Glomerular endothelial cell (primary cell): Measurements from ENCODE around the gene CCR4. TPM values are rescaled to one million over a fixed set of nuclear protein-coding genes. Genes with fewer than 3 reads are reported as not detected.
"Not testable (repeated sequence)": the region's sequence is repeated elsewhere in the genome, so short reads cannot be mapped to it uniquely, and the experiment has no call there.

ENCODE experiments used
- DNase-seq: peaks from one replicate; pipeline ENCODE4 v3.0.0-alpha.2; 2011; ENCODE audit warnings: low read depth, low spot score; ENCODE audit errors: extremely low read depth
- total RNA-seq: library from RNA; depleted of rRNA; stranded (reverse); fragments of >200 nt; gene quantifications from 2 replicates; pipeline ENCODE4 v1.2.3, GENCODE V29; 2015

CCR4 gene
- total RNA-seq, result 0.64 and 0.78 TPM in 2 replicates

DNA sequence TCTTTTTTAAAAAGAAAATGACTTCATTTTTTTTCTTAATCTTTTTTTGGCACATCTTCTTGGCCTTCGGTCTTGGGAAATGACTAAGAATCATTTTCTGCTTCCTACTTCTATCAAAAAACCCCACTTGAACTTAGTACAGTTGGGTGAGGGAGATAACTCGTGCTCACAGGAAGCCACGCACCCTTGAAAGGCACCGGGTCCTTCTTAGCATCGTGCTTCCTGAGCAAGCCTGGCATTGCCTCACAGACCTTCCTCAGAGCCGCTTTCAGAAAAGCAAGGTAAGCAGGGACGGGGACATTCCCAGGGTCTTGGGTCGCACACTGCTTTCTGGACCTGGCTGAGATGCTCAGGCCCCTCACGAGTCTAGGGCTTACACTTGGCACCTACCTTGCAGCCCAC is at the start of gene CCR4:
Gene CCR4 (plus strand): TSS at position 235 of the 402 bp plus-strand sequence. CDS start 1,779 bp downstream, outside the sequence.
- DNase-seq, result peak; percentile 16

DNA sequence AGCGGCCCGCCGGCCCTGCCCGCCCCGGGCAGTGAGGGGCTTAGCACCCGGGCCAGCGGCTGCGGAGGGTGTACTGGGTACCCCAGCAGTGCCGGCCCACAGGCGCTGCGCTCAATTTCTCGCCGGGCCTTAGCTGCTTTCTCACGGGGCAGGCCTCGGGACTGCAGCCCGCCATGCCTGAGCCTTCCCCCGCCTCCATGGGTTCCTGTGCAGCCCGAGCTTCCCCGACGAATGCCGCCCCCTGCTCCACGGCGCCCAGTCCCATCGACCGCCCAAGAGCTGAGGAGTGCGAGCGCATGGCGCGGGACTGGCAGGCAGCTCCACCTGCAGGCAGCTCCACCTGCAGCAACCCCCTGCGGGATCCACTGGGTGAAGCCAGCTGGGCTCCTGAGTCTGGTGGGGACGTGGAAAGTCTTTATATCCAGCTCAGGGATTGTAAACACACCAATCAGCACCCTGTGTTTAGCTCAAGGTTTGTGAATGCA is 48.5 kb upstream of the CCR4 start:
- not testable (repeated sequence) for DNase-seq

DNA sequence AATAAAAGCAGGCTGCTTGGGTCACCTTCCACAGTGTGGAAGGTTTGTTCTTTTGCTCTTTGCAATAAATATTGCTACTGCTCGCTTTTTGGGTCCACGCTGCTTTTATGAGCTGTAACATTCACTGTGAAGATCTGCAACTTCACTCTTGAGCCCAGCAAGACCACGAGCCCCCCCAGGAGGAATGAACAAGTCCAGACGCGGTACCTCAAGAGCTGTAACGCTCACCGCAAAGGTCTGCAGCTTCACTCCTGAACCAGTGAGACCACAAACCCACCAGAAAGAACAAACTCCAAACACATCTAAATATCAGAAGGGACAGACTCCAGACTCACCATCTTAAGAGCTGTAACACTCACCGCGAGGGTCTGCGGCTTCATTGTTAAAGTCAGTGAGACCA is 47.5 kb upstream of the CCR4 start:
- DNase-seq, result no peak

DNA sequence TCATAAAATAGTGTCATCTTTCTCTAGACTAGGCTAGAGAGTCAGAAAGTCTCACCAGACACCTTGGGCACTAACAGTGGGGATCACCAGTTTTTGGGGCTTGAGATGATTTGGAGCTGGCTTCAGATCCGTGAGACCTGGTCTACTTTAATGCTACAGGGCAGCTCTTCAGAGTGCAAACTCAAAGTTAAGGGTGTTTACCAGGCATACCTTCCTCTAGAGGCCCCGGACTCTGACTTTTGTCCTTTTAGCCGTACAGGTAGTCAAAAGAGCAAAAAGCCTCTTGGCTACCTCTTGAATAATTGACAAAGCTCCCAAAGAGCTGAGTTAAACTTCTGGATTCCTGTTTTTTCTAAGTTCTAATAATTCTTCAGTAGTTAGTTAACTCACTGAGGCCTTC is 41.4 kb upstream of the CCR4 start:
- DNase-seq, result no peak

DNA sequence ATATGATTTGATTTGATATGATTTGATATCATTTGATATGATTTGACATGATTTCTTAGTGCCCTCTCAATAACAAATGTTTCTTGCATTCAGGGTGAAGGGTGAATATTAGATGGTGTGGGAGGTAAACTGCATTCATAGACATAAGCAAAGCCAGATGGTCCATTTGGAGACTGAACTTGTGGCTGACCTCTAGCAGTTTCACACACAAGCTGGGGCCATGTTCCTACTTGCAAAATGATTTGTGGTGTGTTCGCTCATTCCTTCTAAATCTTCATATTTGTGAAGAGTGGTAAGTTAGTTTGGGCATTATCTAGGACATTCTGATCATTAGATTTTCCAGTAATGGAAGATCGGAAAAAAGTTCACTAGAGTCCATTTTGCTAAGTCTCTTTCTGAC is 40.5 kb upstream of the CCR4 start:
- no peak for DNase-seq

DNA sequence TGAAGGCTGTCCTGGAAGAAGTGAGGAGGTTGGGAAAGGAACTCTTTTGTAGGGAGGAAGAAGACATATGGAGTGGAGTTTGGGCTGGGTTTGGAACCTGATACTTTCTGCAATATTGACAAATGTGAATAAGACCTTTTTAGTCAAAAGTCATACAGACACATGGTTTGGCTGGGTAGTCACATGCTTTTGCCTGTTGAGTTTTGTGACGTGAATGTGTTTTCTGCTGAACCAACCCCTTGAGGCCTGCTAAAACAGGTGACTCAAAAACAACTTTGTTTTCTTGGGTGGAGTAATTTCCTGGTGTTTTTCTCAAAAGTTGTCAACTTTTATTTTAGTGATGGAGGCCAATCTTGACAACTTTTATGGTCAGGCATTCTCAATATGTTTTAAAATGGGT is 39.4 kb upstream of the CCR4 start:
- no peak for DNase-seq

DNA sequence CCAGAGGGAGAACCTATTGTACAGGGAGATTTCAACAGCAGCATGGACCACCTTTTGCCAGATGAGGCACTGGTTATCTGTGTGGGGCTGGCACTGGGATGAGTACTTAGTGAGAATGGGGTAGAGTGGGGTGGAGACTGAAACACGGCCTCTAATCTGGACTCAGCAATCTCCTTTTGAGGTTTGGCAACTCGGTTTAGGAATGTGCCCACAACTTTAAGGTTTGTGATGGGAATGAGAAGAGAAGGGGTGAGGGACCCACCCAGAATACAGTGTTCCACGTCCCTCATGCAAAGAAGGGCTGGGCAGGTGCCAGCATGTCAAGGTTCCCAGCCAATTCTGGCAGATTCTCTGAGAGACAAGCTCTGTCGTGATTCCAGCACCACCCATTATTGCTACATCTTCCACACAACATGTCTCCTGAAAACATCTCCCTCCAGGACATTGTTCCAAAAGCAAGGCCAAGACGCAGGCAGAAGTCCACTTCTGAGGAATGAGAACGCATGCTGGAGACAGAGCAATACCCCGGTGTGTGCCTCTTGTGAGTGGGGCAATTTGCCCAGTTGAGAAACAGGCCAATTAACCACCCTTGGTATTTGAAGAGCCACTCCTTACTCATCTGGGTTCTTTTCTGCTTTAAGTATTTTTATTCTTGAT is 37.5 kb upstream of the CCR4 start:
- DNase-seq, result no peak

DNA sequence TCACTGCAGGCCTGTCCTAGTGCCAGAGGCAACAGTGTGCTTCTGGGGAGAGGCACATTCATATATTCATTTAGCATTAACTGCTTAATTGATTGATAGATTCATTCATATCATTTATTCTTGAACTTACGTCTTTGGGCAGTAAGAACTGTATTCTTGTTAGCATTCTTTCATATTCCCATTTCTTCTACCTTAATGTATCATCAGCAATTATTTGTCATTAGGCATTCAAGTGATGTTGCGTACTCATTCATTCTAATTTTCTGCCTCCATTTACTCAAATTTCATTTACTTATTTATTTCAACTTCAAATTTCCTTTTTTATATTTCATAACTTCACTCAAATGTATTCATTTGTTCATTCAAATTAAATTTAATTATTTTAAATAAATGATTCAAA is 31.5 kb upstream of the CCR4 start:
- no peak for DNase-seq

DNA sequence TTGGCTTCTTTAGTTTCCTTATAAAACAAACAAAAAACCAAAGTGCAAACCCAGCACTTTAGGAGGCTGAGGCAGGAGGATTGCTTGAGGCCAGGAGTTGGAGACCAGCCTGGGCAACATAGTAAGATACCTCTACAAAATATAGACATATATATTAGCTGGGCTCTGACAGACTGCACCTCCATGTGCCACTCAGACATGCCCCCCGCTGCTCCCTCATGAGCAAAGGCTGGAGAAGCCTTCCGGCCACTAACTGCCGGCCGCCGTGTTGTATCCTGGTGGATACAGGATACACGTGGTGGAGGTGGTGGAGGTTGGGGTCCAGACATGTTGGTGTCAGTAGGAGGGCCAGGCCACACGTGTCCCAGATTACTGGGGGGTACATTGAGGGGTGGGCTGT is 29.4 kb upstream of the CCR4 start:
- no peak for DNase-seq

DNA sequence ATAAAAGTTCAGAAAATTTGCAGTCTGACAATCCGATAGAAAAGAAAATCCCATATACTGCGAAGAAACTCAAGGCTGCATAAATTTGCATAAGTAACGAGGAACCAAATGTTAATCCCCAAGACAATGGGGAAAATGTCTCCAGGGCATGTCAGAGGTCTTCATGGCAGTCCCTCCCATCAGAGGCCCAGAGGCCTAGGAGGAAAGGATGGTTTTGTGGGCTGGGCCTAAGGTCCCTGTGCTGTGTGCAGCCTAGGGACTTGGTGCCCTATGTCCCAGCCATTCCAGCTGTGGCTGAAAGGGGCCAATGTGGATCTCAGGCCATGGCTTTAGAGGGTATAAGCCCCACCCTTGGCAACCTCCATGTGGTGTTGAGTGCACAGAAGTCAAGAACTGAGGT is 21.3 kb upstream of the CCR4 start:
- no peak for DNase-seq

DNA sequence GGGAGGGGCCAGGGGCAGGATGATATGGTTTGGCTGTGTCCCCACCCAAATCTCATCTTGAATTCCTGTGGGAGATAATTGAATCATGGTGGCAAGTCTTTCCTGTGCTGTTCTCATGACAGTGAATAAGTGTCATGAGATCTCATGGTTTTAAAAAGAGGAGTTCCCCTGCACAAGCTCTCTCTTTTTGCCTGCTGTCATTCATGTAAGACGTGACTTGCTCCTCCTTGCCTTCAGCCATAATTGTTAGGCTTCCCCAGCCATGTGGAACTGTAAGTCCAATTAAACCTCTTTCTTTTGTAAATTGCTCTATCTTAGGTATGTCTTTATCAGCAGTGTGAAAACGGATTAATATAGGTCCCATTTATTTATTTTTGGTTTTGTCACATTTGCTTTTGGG is 20.2 kb upstream of the CCR4 start:
- not testable (repeated sequence) for DNase-seq

DNA sequence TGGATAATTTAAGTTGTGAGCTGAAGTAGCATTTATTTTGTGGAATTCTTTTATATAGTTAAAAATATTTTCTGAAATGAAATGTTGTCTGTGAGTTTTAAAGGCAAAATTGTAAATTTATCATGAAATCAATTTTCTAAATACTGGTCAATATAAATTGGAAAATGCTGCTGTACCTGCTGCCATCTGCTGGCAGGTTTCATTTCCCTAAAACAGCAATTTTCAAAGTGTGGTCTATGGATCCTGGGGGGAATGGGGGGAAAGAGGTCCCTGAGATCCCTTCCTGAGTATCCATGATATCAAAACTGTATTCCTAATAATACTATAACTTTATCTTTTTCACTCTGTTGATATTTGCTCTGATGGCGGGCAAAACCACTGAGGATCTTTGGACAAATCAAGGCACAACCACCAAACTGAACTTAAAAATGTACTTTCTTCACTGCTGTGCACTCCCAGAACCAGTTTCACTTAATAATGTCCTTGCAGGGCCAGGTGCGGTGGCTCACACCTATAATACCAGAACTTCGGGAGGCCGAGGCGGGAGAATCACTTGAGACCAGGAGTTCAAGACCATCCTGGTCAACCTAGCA is 17.2 kb upstream of the CCR4 start:
- DNase-seq, result no peak

DNA sequence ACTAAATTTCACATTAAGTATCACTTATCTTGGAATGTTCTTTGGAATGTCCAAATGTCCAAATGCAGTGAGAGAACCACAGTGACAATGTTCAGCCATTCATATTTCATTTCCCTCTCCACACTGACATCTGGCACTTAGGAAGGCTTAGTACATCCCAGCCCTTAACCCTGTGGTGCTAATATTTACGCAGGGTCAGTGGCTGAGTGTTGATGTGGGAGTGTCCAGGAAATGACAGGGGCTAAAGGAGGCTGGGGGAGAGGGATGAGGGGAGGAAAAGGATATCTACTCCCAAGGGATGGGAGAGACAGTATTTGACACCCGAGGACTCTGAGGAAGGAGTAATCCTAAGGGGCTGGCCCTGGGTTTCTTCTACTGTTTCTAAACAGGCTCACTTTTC is 14.1 kb upstream of the CCR4 start:
- DNase-seq, result no peak

DNA sequence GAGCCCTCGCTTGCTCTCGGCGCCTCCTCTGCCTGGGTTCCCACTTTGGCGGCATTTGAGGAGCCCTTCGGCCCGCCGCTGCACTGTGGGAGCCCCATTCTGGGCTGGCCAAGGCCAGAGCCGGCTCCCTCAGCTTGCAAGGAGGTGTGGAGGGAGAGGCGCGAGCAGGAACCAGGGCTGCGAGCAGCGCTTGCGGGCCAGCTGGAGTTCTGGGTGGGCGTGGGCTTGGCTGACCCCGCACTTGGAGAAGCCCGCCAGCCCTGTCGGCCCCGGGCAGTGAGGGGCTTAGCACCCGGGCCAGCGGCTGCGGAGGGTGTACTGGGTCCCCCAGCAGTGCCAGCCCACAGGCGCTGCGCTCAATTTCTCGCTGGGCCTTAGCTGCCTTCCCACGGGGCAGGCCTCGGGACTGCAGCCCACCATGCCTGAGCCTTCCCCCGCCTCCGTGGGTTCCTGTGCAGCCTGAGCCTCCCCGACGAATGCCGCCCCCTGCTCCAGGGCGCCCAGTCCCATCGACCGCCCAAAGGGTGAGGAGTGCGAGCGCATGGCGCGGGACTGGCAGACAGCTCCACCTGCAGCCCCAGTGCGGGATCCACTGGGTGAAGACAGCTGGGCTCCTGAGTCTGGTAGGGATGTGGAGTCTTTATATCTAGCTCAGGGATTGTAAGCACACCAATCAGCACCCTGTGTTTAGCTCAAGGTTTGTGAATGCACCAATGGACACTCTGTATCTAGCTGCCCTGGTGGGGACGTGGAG is 11.7 kb upstream of the CCR4 start:
- not testable (repeated sequence) for DNase-seq

DNA sequence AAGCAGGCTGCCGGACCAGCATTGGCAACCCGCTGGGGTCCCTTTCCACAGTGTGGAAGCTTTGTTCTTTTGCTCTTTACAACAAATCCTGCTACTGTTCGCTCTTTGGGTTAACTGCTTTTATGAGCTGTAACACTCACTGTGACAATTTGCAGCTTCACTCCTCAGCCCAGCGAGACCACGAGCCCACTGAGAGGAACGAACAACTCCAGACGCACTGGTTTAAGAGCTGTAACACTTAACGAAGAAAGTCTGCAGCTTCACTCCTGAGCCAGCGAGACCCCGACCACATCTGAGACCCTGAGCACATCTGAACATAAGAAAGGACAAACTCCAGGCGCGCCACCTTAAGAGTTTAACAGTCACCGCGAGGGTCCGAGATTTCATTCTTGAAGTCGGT is 10.7 kb upstream of the CCR4 start:
- no peak for DNase-seq

DNA sequence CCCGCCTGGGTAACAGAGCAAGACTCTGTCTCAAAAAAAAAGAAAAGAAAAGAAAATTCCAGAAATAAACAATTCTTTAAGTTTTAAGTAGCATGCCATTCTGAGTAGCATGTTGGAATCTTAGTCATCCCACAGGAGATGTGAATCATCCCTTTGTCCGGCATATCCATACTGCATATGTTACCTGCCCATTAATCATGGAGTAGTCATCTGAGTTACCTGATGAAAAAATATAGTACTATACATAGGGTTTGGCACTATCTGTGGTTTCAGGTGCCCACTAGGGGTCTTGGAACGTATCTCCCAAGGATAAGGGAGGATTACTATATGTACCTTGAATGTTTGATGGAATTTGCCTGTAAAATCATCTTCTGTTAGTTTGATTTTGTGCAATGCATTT is 6.3 kb upstream of the CCR4 start:
- no peak for DNase-seq

DNA sequence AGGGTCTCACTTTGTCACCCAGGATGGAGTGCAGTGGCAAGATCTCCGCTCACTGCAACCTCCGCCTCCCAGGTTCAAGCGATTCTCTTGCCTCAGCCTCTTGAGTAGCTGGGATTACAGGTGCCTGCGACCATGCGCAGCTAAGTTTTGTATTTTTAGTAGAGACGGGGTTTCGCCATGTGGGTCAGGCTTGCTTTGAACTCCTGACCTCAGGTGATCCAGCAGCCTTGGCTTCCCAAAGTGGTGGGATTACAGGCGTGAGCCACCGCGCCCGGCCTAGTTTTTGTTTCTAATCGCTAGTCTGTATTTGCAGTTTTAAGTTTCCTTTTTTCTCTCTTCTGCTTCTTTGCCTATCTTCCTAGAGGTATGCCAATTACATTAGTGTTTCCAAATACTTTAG is 5.8 kb upstream of the CCR4 start:
- DNase-seq, result not testable (repeated sequence)

DNA sequence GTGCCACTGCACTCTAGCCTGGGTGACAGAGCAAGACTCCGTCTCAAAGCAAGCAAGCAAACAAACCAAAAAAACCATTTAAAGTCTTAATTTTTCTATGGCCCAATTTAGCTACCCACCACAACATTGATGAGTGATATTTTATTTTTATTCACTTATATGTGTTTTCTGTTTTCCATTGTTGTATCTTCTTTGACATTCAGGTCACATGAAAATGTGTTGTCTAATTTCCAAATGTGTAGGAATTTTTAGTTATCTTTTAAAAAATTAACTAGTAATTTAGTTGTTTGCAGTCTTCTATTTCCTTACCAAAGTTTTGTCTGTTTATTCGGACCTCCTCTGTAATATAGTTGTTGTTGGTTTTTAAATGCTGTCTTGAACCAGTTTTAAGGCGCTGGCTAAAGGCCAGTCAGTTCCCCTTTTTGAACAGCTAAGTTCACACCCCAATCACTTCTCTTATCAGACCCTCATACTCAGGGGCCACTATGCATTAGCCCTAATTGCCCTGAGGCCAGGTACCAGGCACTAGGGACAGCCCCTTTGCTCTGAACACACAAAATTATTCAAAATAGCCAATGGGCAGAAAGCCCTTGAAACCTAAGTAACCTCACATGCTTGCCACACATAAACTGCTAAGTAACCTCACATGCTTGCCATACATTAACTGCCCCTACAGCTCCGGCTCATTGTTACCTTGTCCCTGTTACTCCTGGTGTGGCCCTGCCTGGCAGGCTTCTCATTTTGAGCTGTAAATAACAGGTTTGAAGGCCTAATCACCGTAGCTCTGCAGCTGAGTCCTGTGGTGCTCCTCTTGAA is 4.3 kb upstream of the CCR4 start:
- DNase-seq, result no peak

DNA sequence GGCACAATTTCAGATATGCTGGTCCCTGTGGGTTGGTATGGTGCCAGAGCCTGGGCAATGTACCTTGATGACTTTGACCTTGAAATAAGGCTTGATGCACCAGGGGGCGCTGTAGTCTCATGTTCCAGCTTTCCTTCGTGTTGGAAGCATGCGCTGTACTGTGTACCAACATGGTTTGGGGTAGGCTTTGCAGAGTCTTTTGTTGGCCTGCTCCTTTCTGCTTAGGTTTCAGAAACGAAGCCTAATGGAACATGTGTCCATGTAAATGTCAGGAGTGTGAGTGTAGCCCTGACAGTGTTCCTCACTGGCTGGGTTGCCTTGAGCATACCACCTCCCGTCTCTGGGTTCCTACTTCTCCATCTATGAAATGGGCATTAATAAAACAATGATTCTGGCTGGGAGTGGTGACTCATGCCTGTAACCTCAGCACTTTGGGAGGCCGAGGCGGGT is 3.6 kb upstream of the CCR4 start:
- peak; percentile 82 for DNase-seq

DNA sequence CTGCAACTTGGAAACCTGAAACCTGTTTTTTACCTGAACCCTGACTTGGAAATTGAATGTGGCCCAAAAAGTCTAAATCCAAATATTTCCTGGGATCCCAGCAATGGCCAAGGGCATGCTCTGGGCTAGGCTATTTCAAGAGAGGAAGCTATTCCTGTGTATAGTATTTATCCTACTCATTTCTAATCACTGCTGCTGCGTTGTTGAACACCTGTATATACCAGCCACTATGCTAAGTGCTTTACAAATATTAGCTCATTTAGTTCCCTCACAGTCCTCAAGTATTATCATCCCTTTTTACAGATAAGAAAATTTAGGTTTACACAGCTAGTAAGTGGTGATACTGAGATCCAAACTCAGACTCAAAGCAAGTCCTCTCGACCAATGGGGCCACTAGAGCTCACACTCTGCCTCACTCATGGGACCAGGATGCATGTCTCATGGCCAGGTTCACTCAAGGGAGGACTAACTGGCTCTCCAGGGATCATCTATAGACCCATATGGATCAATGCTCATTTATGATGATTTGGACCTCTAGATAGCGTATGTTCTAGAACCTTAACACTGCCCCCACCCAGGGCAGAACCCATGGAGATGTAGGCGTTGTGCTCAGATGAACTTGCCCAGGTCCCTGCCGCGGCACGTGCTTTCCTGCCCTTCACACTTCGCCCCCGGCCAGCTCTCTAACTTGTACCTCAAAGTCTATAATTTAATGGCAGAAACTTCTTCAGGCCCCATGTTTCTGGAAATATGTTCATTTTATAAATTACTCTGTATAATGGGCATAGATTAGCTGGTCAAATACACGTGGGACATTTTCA is 2.6 kb upstream of the CCR4 start:
- DNase-seq, result no peak
